KOPT-K1 (cell line): ENCODE measurements around the gene NRDC.

Experiments
- H3K27ac ChIP-seq: fragments of 200-600 bp; sonication (generic); 2 replicates; pipeline ENCODE4 v1.5.1; 2016; ENCODE audit warnings: antibody characterized with exemption, mild to moderate bottlenecking, low read depth, low read length; ENCODE audit not compliant: poor library complexity, severe bottlenecking
- H3K36me3 ChIP-seq: fragments of 200-600 bp; sonication (generic); 2 replicates; pipeline ENCODE4 v1.5.1; 2017; ENCODE audit warnings: antibody characterized with exemption, mild to moderate bottlenecking, low read length, moderate library complexity; ENCODE audit not compliant: insufficient read depth
- H3K9me3 ChIP-seq: fragments of 200-600 bp; sonication (generic); 2 replicates; pipeline ENCODE4 v1.5.1; 2017; ENCODE audit warnings: antibody characterized with exemption, low read length, mild to moderate bottlenecking; ENCODE audit not compliant: insufficient read depth, poor library complexity, severe bottlenecking

Gene NRDC, protein sequence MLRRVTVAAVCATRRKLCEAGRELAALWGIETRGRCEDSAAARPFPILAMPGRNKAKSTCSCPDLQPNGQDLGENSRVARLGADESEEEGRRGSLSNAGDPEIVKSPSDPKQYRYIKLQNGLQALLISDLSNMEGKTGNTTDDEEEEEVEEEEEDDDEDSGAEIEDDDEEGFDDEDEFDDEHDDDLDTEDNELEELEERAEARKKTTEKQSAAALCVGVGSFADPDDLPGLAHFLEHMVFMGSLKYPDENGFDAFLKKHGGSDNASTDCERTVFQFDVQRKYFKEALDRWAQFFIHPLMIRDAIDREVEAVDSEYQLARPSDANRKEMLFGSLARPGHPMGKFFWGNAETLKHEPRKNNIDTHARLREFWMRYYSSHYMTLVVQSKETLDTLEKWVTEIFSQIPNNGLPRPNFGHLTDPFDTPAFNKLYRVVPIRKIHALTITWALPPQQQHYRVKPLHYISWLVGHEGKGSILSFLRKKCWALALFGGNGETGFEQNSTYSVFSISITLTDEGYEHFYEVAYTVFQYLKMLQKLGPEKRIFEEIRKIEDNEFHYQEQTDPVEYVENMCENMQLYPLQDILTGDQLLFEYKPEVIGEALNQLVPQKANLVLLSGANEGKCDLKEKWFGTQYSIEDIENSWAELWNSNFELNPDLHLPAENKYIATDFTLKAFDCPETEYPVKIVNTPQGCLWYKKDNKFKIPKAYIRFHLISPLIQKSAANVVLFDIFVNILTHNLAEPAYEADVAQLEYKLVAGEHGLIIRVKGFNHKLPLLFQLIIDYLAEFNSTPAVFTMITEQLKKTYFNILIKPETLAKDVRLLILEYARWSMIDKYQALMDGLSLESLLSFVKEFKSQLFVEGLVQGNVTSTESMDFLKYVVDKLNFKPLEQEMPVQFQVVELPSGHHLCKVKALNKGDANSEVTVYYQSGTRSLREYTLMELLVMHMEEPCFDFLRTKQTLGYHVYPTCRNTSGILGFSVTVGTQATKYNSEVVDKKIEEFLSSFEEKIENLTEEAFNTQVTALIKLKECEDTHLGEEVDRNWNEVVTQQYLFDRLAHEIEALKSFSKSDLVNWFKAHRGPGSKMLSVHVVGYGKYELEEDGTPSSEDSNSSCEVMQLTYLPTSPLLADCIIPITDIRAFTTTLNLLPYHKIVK

GRCh38 chr1:51878616-51879336 lies at the start of gene NRDC:
Gene NRDC, minus strand, starts transcription at chr1:51878727. Its CDS starts 112 bp downstream, at chr1:51878615.
- no peaks in the 10 kb centered on the region for H3K9me3 ChIP-seq
- peaks cover 5% of the 10 kb centered on the region for H3K36me3 ChIP-seq
- H3K27ac ChIP-seq, result peak within 1 kb of the TSS; percentile 84

GRCh38 chr1:51927029-51927428 lies 48.5 kb upstream of the NRDC start:
- Histone ChIP-seq H3K36me3 (no peaks in the 10 kb centered on the region), H3K27ac (no peak overlapping the region), H3K9me3 (no peaks in the 10 kb centered on the region)

DNA sequence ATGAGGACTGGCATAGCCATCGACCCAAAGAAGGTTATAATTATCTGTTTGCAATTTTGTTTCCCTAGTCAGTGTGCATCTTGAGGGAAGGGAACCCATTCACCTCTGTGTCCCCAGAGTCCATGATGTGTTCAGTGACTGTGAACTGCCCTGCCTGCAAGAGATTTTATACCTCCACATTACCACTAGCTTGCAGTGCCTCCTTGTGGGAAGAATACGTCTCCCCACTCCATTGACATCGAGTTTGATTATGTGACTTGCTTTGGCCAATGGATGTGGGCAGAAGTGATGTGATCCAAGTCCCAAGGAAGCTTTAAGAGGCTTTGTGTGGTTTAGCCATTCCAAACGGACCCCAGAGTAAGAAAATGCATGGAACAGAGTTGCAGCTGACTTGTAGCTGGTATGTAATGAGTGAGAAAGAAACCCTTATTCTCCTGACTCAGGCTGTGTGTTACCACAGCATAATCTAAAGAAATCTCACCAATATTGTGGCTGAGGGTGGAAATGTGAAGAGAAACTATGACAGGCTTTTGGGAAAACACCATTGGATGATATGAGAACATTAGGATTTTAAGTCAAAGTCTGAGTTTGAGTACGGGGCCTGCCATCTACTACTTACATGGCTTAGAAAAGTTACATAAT lies 47.8 kb upstream of the NRDC start:
- no peak overlapping the region for H3K27ac ChIP-seq
- H3K36me3 ChIP-seq, result no peaks in the 10 kb centered on the region
- no peaks in the 10 kb centered on the region for H3K9me3 ChIP-seq

DNA sequence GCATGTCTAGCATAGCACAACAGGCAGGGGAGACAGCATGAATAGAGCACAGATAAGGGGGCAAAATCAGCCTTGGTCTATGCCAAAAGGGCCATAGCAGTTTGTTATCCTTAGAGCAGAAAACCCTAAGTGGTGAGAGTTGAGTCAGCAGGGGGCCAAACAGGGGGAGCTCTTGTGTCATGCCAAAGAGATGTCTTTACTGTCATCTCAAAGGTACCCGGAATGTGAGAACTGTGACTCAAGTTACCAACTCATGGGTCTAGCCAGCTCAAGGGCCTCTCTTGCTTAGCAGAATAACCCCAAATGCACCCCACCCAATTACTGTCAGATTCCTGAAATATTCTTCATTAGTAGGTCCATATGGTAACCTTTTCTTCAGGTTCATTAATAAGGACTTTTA lies 45.9 kb upstream of the NRDC start:
- H3K27ac ChIP-seq, result no peak overlapping the region
- no peaks in the 10 kb centered on the region for H3K36me3 ChIP-seq
- H3K9me3 ChIP-seq, result no peaks in the 10 kb centered on the region

- H3K27ac ChIP-seq, result no peak overlapping the region
- H3K9me3 ChIP-seq, result no peaks in the 10 kb centered on the region
- H3K36me3 ChIP-seq, result no peaks in the 10 kb centered on the region
Measured at GRCh38 chr1:51922040-51922439, 43.5 kb upstream of the NRDC start.

DNA sequence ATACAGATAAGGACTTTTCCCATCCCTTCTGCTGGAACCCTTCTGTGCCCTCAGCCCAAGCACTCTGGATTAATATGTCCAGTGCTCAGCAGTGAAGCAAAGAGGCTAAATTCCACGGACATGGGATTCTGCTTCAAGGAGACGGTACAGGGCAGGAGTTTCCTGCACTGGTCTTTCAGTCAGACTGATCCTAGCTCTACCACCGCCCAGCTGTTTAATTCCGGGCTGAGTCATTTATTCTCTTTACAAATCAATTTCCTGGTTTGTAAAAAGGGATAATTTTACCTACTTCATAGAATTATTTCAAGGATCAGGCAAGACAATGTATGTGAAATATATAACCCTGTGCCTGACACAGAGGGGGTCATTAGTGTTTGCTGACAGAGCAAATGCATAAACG lies 41.6 kb upstream of the NRDC start:
- Histone ChIP-seq H3K36me3 (no peaks in the 10 kb centered on the region), H3K27ac (no peak overlapping the region), H3K9me3 (no peaks in the 10 kb centered on the region)

- Histone ChIP-seq H3K9me3 (no peaks in the 10 kb centered on the region), H3K36me3 (no peaks in the 10 kb centered on the region), H3K27ac (no peak overlapping the region)
Measured at GRCh38 chr1:51919684-51920083, 41.2 kb upstream of the NRDC start.

DNA sequence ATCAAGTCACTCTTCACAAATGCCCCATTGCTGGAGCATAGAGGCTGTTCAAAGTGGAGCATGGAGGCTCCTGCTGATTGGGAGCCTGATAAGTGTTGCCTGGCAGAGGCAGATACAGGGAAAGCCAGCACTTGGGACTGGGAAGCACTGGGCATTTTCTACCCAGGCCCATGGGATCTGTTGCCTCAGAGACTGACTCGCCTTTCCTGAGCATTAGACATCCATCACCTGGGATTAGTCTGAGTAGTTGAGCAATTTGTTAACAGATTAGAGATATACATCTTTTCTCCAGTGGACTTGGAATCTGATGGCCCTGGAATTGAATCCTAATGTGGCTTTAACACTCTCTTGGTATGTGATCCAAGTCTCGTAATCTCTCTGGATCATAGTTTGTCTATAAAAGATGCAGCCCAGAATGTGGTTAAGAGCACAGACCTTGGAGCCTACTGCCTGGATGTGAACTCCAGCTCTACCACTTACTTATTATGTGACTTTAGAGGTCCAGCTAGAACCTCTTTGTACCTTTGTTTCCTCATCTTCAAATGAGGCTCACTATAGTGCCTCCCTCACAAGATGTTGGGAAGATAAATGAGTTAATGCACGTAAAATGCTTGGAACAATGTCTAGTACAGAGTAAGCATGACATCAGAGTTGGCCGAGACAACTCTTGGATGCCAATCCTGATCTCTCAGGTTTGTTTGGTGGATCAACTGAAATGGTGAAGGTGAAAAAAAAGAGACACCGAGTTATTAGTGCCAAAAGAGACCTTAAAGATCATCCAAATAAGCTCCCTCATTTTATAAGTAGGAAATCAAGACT lies 38.3 kb upstream of the NRDC start:
- no peaks in the 10 kb centered on the region for H3K36me3 ChIP-seq
- no peaks in the 10 kb centered on the region for H3K9me3 ChIP-seq
- no peak overlapping the region for H3K27ac ChIP-seq

DNA sequence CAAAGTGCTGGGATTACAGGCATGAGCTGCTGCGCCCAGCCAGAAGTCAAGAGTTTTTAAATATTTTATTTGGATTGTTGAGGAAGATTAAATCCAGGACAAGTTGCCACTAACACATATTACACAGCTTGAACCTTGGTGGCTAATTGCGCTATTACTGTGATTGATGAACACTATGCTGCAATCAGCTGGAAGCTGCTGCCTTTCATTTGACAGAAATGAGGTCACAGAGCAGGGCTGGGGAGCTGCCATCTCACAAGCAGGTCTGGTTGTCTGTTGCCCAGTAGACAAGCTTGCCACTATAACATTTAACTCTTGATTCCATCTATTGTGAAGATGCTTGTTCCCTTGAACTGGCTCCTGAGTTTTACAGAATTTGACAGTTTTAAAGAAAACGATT lies 37.4 kb upstream of the NRDC start:
- Histone ChIP-seq H3K36me3 (no peaks in the 10 kb centered on the region), H3K9me3 (no peaks in the 10 kb centered on the region), H3K27ac (no peak overlapping the region)

- Histone ChIP-seq H3K27ac (no peak overlapping the region), H3K36me3 (no peaks in the 10 kb centered on the region), H3K9me3 (no peaks in the 10 kb centered on the region)
Measured at GRCh38 chr1:51912881-51913280, 34.4 kb upstream of the NRDC start.

GRCh38 chr1:51910221-51911000 lies 31.9 kb upstream of the NRDC start:
- Histone ChIP-seq H3K27ac (no peak overlapping the region), H3K9me3 (peaks cover 9% of the 10 kb centered on the region), H3K36me3 (no peaks in the 10 kb centered on the region)

DNA sequence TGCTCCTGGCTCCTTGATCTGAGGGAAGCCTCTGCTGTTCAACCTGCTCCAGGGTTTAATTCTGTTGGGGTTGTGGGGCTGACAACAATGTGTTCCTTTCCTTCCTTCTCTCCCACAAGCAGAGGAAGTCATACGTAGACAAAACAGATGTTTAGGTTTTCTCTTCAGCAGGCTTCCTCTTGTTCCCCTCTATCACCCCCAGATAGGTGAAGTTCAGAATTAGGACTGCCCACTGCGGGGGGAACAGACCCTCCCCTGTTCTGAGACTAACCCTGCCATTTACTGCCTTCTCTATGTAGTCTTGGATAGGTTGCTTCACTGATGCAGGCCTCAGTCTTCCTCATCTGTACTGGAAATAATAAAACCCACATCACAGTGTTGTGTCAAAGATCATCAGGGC lies 30.0 kb upstream of the NRDC start:
- Histone ChIP-seq H3K36me3 (no peaks in the 10 kb centered on the region), H3K9me3 (peaks cover 9% of the 10 kb centered on the region), H3K27ac (no peak overlapping the region)

DNA sequence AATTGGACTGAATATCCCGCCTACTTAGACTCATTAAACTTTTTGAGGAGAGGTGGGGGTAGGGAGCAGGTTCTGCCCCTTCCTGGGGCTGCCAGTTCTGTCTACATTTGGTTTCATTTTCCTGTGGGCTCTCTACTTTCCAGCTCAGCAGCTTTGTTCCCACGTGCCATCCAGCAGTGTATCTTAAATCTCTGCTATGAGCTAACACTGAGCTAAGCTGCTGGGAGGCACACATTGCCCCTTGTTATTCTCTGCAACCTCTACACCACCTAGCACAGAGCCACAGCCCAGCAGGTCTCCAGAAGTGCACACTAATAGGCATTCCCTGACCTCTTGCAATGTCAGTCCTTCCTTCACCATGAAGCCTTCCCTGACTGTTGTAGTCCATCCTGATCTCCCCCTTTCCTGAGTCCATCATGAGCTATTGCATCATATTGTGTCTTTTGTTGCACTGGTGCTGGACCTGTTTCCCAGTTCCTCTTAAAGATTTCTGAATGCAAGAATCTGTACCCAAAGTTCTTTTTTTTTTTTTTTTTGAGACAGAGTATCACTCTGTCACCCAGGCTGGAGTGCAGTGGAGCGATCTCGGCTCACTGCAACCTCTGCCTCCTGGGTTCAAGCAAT lies 28.7 kb upstream of the NRDC start:
- Histone ChIP-seq H3K36me3 (no peaks in the 10 kb centered on the region), H3K27ac (no peak overlapping the region), H3K9me3 (peaks cover 9% of the 10 kb centered on the region)
